ENCODE results near the gene RFX4. TPM values are rescaled to one million over a fixed set of nuclear protein-coding genes. Genes with fewer than 3 reads are reported as not detected.

RFX4 gene
- total and polyA plus RNA-seq, 2 of the 13 experiments (the other 11 are each of a cell fraction or from before 2014, with no cell fraction given): not detected

DNA sequence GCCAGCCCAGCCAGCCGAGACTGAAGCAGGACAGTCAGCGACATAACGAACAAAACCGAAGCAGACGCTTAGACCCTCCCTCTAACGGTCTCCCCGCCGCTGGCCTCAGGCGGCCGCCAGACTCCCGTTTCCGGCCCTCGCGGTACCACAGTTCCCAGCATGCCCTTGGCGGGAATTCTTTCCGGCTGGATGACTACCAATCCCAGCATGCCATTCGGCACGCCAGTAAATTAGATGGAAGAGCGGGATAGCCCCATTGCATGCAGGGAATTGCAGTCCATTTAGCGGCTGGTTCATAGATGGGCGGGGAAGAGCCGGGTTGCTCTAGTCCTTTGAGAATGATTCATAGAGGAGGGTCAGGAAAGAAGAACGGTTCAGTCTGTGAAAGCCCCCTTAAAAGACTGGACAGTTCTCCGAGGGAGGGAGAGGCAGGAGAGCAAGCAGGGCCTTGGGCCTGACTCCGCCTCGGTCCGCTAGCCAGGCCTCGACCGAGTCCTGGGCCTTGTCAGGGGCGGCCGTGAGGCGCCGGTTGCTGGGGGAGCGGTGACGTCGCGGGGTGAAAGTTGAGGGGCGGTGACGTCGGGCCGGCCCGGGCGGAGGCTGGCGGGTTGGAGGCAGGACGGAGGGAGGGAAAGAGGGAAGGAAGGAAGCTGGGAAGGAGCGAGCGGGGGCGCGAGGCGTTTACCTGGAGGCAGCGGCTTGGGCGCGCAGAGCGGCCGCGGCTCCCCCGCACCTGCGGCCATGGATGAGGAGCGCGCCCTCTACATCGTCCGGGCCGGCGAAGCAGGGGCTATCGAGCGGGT lies 191.4 kb downstream of the RFX4 start, which contains the start of gene RIC8B (continued):
- TF ChIP-seq, protein P1, sequence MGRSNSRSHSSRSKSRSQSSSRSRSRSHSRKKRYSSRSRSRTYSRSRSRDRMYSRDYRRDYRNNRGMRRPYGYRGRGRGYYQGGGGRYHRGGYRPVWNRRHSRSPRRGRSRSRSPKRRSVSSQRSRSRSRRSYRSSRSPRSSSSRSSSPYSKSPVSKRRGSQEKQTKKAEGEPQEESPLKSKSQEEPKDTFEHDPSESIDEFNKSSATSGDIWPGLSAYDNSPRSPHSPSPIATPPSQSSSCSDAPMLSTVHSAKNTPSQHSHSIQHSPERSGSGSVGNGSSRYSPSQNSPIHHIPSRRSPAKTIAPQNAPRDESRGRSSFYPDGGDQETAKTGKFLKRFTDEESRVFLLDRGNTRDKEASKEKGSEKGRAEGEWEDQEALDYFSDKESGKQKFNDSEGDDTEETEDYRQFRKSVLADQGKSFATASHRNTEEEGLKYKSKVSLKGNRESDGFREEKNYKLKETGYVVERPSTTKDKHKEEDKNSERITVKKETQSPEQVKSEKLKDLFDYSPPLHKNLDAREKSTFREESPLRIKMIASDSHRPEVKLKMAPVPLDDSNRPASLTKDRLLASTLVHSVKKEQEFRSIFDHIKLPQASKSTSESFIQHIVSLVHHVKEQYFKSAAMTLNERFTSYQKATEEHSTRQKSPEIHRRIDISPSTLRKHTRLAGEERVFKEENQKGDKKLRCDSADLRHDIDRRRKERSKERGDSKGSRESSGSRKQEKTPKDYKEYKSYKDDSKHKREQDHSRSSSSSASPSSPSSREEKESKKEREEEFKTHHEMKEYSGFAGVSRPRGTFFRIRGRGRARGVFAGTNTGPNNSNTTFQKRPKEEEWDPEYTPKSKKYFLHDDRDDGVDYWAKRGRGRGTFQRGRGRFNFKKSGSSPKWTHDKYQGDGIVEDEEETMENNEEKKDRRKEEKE (IDR thresholded peaks at IDR 0.05): no peak
- TF ChIP-seq SP5 (CRISPR knock-in tag; IDR thresholded peaks at IDR 0.05; ENCODE audit: borderline replicate concordance, low read depth) (peak; percentile 42; the same call in 1 of the 2 replicates), NFE2L1 (CRISPR knock-in tag; IDR thresholded peaks at IDR 0.05; ENCODE audit: borderline replicate concordance) (no peak), MIXL1 (CRISPR knock-in tag; IDR thresholded peaks at IDR 0.05) (peak; percentile 98), PAWR (CRISPR knock-in tag; IDR thresholded peaks at IDR 0.05; ENCODE audit: borderline replicate concordance) (no peak), WIZ (CRISPR knock-in tag; IDR thresholded peaks at IDR 0.05) (no peak; the same call in 1 of the 2 replicates), LCORL (IDR thresholded peaks at IDR 0.05) (no peak), LCORL (CRISPR knock-in tag; IDR thresholded peaks at IDR 0.05) (peak; percentile 51; the same call in 1 of the 2 replicates), ZSCAN22 (CRISPR knock-in tag; IDR thresholded peaks at IDR 0.05) (no peak), KAT7 (CRISPR knock-in tag; IDR thresholded peaks at IDR 0.05; ENCODE audit: borderline replicate concordance) (peak; percentile 88; the same call in 1 of the 2 replicates), YEATS4 (CRISPR knock-in tag; IDR thresholded peaks at IDR 0.05; ENCODE audit: borderline replicate concordance) (peak; percentile 77; the same call in 1 of the 2 replicates), ARNTL (CRISPR knock-in tag; IDR thresholded peaks at IDR 0.05) (no peak), ZNF703 (CRISPR knock-in tag; IDR thresholded peaks at IDR 0.05; ENCODE audit: borderline replicate concordance) (no peak), ZNF713 (CRISPR knock-in tag; IDR thresholded peaks at IDR 0.05) (no peak), IKZF1 (IDR thresholded peaks at IDR 0.05) (no peak), POLR2AphosphoS5 (IDR thresholded peaks at IDR 0.05; ENCODE audit: low read depth, low read length) (peak; percentile 86), KLF11 (CRISPR knock-in tag; IDR thresholded peaks at IDR 0.05) (0 out of 2 replicates have a peak, but pooled peaks have one; percentile 38), TARDBP (CRISPR knock-in tag; IDR thresholded peaks at IDR 0.05) (no peak), ZNF3 (CRISPR knock-in tag; IDR thresholded peaks at IDR 0.05) (no peak), RFX1 (IDR thresholded peaks at IDR 0.05) (peak; percentile 46; the same call in 1 of the 2 replicates), ZNF543 (CRISPR knock-in tag; IDR thresholded peaks at IDR 0.05) (peak; percentile 57; the same call in 1 of the 2 replicates), ZNF775 (CRISPR knock-in tag; IDR thresholded peaks at IDR 0.05; ENCODE audit: borderline replicate concordance) (no peak), HCFC1 (IDR thresholded peaks at IDR 0.05; ENCODE audit: low read depth, low read length) (peak; percentile 96), KDM2A (CRISPR knock-in tag; IDR thresholded peaks at IDR 0.05; ENCODE audit: borderline replicate concordance, low read depth) (peak; percentile 85)
- TF ChIP-seq, protein P2, sequence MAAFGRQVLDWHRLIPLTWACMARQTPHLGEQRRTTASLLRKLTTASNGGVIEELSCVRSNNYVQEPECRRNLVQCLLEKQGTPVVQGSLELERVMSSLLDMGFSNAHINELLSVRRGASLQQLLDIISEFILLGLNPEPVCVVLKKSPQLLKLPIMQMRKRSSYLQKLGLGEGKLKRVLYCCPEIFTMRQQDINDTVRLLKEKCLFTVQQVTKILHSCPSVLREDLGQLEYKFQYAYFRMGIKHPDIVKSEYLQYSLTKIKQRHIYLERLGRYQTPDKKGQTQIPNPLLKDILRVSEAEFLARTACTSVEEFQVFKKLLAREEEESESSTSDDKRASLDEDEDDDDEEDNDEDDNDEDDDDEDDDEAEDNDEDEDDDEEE (CRISPR knock-in tag; IDR thresholded peaks at IDR 0.05): no peak; the same call in 1 of the 2 replicates
- TF ChIP-seq, protein P3, sequence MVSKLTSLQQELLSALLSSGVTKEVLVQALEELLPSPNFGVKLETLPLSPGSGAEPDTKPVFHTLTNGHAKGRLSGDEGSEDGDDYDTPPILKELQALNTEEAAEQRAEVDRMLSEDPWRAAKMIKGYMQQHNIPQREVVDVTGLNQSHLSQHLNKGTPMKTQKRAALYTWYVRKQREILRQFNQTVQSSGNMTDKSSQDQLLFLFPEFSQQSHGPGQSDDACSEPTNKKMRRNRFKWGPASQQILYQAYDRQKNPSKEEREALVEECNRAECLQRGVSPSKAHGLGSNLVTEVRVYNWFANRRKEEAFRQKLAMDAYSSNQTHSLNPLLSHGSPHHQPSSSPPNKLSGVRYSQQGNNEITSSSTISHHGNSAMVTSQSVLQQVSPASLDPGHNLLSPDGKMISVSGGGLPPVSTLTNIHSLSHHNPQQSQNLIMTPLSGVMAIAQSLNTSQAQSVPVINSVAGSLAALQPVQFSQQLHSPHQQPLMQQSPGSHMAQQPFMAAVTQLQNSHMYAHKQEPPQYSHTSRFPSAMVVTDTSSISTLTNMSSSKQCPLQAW (CRISPR knock-in tag; IDR thresholded peaks at IDR 0.05): peak; percentile 69
